Measurements from ENCODE around the gene IRF2BP2. TPM values are rescaled to one million over a fixed set of nuclear protein-coding genes. Genes with fewer than 3 reads are reported as not detected.

IRF2BP2 gene
- total RNA-seq, 4 donors from 2014 or later, result 40.1 to 50.4 (median 47.4) TPM

GRCh38 chr1:234633246-234634003, 23.4 kb upstream of the IRF2BP2 start:
- no peak for TF ChIP-seq CTCF (IDR thresholded peaks at IDR 0.05; ENCODE audit: low read depth)

GRCh38 chr1:234632225-234632624, 22.2 kb upstream of the IRF2BP2 start:
- no peak for TF ChIP-seq CTCF (IDR thresholded peaks at IDR 0.05; ENCODE audit: low read depth)

GRCh38 chr1:234631721-234632125, 21.7 kb upstream of the IRF2BP2 start:
- no peak for TF ChIP-seq CTCF (IDR thresholded peaks at IDR 0.05; ENCODE audit: low read depth)

GRCh38 chr1:234629026-234629425, 19.0 kb upstream of the IRF2BP2 start:
- no peak for TF ChIP-seq CTCF (IDR thresholded peaks at IDR 0.05; ENCODE audit: low read depth)

- TF ChIP-seq CTCF (IDR thresholded peaks at IDR 0.05; ENCODE audit: low read depth), result no peak
These were observed 18.1 kb upstream of the IRF2BP2 start for GRCh38 chr1:234628089-234628488.

GRCh38 chr1:234627009-234627950, 17.3 kb upstream of the IRF2BP2 start:
- no peak for TF ChIP-seq CTCF (IDR thresholded peaks at IDR 0.05; ENCODE audit: low read depth)

- TF ChIP-seq CTCF (IDR thresholded peaks at IDR 0.05; ENCODE audit: low read depth), result no peak
These were observed 16.4 kb upstream of the IRF2BP2 start for GRCh38 chr1:234626391-234626790.
